Vagina (tissue), 2 donors: ENCODE data around the gene PKIG. TPM values are rescaled to one million over a fixed set of nuclear protein-coding genes. Genes with fewer than 3 reads are reported as not detected.
A peak's percentile ranks its signal among the peaks of the same experiment; 100 is the strongest.

ENCODE experiments used
- DNase-seq, 2 donors: peaks; one replicate each; pipeline ENCODE4 v3.0.0-alpha.2; 2017; ENCODE audit errors: extremely low spot score in 2 of 2
- H3K27ac ChIP-seq: fragments of 200-600 bp; sonication (generic); one replicate; pipeline ENCODE4 v1.5.1; 2019
- H3K27me3 ChIP-seq: fragments of 200-600 bp; sonication (generic); one replicate; pipeline ENCODE4 v1.5.1; 2019
- H3K36me3 ChIP-seq, 2 donors: fragments of 200-600 bp; sonication (generic); one replicate each; pipeline ENCODE4 v1.5.1; 2017 to 2019
- H3K4me1 ChIP-seq: fragments of 200-600 bp; sonication (generic); one replicate; pipeline ENCODE4 v1.5.1; 2019
- H3K4me3 ChIP-seq, 2 donors: fragments of 200-600 bp; sonication (generic); 1 replicate in 1 of 2; 2 replicates in 1 of 2; pipeline ENCODE4 v1.5.1; 2016 to 2019
- H3K9me3 ChIP-seq: fragments of 200-600 bp; sonication (generic); one replicate; pipeline ENCODE4 v1.5.1; 2019
- POLR2A ChIP-seq, 2 donors: fragments of 450-650 bp; IDR thresholded peaks; one replicate each; pipeline ENCODE4 v1.6.1; 2017; ENCODE audit warnings: antibody characterized with exemption in 2 of 2, mild to moderate bottlenecking in 2 of 2, moderate library complexity in 2 of 2
- POLR2AphosphoS5 ChIP-seq, 2 donors: sonication (generic); formaldehyde crosslinking; IDR thresholded peaks; one replicate each; pipeline ENCODE4 v1.9.0; 2017; ENCODE audit warnings: antibody characterized with exemption in 2 of 2, mild to moderate bottlenecking in 2 of 2, low read depth in 1 of 2; ENCODE audit not compliant: insufficient read depth in 1 of 2
- intact Hi-C: fragments of 100-400 bp; cut with DNase I; formaldehyde crosslinking; loops from one replicate; pipeline ENCODE4 v1.15.1; 2023
- total RNA-seq: library from RNA; depleted of rRNA; stranded (reverse); fragments of >200 nt; gene quantifications from one replicate; pipeline ENCODE4 v1.2.3, GENCODE V29; 2016
- TF ChIP-seq, protein P1 (sequence below), 3 experiments: fragments of 450-650 bp in 2 of 3; fragments of 200-600 bp in 1 of 3; sonication (generic) in 1 of 3; IDR thresholded peaks; one replicate each; pipeline ENCODE4 v1.5.1; 2017 to 2019; ENCODE audit warnings: antibody characterized with exemption in 3 of 3, mild to moderate bottlenecking in 2 of 3, moderate library complexity in 2 of 3

Gene PKIG
- total RNA-seq, 1 donor from 2014 or later: 146 TPM

DNA sequence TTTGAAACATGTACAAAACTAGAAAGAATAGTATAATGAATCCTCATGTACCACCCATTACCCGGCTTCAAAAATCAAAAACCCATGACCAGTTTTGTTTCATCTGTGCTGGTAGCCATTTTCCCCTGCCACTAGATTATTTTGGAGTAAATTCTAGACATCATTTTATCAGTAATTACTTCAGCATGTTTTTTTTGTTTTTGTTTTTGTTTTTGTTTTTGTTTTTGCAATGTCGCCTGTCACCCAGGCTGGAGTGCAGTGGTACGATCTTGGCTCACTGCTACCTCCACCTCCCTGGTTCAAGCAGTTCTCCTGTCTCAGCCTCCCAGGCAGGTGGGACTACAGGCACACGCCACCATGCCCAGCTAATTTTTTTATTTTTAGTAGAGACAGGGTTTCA, 8.0 kb upstream of the PKIG start:
- DNase-seq: no peak
- intact Hi-C loops: no loop called here
- no peak overlapping the region for H3K4me3 ChIP-seq
- TF ChIP-seq POLR2A (IDR thresholded peaks at IDR 0.05) (no peak), POLR2AphosphoS5 (IDR thresholded peaks at IDR 0.05; ENCODE audit: insufficient read depth in 1 of 2, low read depth in 1 of 2) (no peak)
- TF ChIP-seq, protein P1, sequence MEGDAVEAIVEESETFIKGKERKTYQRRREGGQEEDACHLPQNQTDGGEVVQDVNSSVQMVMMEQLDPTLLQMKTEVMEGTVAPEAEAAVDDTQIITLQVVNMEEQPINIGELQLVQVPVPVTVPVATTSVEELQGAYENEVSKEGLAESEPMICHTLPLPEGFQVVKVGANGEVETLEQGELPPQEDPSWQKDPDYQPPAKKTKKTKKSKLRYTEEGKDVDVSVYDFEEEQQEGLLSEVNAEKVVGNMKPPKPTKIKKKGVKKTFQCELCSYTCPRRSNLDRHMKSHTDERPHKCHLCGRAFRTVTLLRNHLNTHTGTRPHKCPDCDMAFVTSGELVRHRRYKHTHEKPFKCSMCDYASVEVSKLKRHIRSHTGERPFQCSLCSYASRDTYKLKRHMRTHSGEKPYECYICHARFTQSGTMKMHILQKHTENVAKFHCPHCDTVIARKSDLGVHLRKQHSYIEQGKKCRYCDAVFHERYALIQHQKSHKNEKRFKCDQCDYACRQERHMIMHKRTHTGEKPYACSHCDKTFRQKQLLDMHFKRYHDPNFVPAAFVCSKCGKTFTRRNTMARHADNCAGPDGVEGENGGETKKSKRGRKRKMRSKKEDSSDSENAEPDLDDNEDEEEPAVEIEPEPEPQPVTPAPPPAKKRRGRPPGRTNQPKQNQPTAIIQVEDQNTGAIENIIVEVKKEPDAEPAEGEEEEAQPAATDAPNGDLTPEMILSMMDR (IDR thresholded peaks at IDR 0.05): no peak
- H3K9me3 ChIP-seq: no peaks in the 10 kb centered on the region
- peaks cover 44% of the 10 kb centered on the region for H3K4me1 ChIP-seq
- peak overlapping the region; percentile 90 for H3K27ac ChIP-seq
- H3K36me3 ChIP-seq: no peaks in the 10 kb centered on the region
- H3K27me3 ChIP-seq: no peaks in the 10 kb centered on the region

DNA sequence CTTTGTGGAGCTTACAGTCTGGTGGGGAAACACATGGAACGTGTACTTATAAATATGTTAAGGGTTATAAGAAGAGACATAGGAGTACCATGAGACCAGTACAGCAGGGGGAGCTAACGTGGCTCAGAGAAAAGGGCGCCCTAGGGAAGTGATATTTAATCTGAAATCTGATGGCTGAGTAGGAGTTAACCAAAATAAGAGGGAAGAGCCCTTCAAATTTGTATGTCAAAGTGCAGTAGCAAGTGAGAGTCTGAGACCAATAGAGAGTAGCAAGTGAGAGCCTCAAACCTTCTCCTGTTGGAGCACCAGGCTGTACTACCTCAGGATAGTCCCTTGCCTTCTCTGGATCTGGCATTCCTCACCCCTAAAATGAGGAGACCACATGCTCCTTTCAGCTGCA, 6.1 kb upstream of the PKIG start:
- intact Hi-C loops: no loop called here
- no peak for DNase-seq
- peaks cover 60% of the 10 kb centered on the region for H3K4me1 ChIP-seq
- TF ChIP-seq, protein P1 (IDR thresholded peaks at IDR 0.05): peak in 1 of 3 experiments; percentile 28
- TF ChIP-seq POLR2AphosphoS5 (IDR thresholded peaks at IDR 0.05; ENCODE audit: insufficient read depth in 1 of 2, low read depth in 1 of 2) (no peak), POLR2A (IDR thresholded peaks at IDR 0.05) (no peak)
- H3K9me3 ChIP-seq: no peaks in the 10 kb centered on the region
- H3K27ac ChIP-seq: peak overlapping the region; percentile 90
- no peak overlapping the region for H3K4me3 ChIP-seq
- no peaks in the 10 kb centered on the region for H3K36me3 ChIP-seq
- H3K27me3 ChIP-seq: no peaks in the 10 kb centered on the region

DNA sequence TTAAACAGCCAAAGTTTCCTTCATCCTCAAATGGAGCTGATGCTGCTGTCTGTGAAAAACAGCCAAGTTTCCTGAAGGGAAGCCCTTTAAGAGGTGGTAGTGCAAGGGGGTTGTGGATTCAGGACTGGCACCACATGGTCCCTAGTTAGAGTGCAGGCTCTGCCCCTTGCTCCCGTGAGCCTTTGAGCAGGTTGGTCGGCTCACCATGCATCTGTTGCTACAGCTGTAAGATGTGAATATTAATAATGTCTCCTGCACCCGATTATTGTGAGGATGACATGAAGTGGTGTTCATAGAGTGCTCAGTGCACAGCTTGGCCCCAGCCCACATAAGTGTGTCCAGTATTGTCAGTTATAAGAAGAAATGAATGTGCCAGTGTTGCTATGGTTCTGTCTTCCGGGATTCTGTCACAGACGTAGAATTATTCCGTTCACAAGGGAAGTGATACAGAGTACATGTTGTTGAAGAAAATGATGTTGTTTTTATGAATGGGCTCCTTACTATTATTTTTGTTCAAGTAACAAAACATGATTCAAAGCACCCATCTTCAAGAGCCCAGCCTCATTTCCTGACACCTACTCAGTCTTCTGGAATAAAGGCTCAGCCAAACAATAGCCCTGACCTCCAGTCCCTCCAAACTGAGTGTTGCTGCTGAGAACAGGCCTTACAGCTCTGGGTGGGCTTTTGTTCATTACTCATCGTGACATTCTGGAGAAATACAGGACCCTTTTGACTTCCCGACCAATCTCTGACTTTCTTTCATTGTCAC, 2.9 kb upstream of the PKIG start:
- TF ChIP-seq, protein P1 (IDR thresholded peaks at IDR 0.05): no peak
- TF ChIP-seq POLR2AphosphoS5 (IDR thresholded peaks at IDR 0.05; ENCODE audit: insufficient read depth in 1 of 2, low read depth in 1 of 2): no peak
- no peak for TF ChIP-seq POLR2A (IDR thresholded peaks at IDR 0.05)
- H3K27ac ChIP-seq: peak overlapping the region; percentile 85
- intact Hi-C loops: no loop called here

DNA sequence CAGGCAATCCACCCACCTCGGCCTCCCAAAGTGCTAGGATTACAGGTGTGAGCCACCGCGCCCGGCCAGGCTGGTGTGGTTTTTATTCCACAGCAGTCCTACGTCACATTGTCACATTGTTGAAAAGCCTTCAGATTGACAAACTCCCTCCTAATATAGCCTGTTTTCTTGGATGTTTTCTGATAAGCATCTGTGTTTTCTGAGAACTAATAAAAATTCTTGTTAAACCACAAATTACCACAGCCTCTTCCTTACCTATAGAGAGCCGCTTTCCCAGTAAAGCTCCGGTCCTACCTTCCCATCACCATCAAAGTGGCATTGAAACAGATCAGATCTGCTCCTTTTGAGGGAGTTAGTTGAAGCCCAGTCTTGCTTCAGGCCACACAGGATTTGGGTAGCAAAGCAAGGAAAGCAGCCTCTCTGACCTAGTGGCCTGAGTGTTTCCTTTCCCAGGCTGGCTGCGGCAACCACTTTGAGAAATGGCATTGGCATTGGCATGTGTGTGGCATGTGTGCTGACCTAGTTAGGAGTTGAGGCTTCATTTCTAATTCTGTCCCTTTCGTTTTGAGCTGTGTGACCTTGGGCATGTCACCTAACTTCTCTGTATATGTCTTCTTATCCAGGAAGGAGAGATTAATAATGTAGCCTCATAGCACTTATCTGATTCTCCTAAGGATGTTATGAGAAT, 1.7 kb upstream of the PKIG start:
- H3K4me1 ChIP-seq: peaks cover 62% of the 10 kb centered on the region
- TF ChIP-seq POLR2AphosphoS5 (IDR thresholded peaks at IDR 0.05; ENCODE audit: insufficient read depth in 1 of 2, low read depth in 1 of 2) (no peak), POLR2A (IDR thresholded peaks at IDR 0.05) (no peak)
- DNase-seq: no peak
- intact Hi-C loops: no loop called here
- H3K4me3 ChIP-seq: no peak overlapping the region
- H3K9me3 ChIP-seq: no peaks in the 10 kb centered on the region
- H3K36me3 ChIP-seq: peaks cover 0 to 3% of the 10 kb centered on the region in 2 donors
- peak overlapping the region; percentile 85 for H3K27ac ChIP-seq
- no peaks in the 10 kb centered on the region for H3K27me3 ChIP-seq

More for the DNA sequence above, 2.9 kb upstream of the PKIG start:
- H3K4me1 ChIP-seq: peaks cover 49% of the 10 kb centered on the region
- H3K9me3 ChIP-seq: no peaks in the 10 kb centered on the region
- H3K36me3 ChIP-seq: no peaks in the 10 kb centered on the region
- DNase-seq: no peak
- no peak overlapping the region for H3K4me3 ChIP-seq
- no peaks in the 10 kb centered on the region for H3K27me3 ChIP-seq

DNA sequence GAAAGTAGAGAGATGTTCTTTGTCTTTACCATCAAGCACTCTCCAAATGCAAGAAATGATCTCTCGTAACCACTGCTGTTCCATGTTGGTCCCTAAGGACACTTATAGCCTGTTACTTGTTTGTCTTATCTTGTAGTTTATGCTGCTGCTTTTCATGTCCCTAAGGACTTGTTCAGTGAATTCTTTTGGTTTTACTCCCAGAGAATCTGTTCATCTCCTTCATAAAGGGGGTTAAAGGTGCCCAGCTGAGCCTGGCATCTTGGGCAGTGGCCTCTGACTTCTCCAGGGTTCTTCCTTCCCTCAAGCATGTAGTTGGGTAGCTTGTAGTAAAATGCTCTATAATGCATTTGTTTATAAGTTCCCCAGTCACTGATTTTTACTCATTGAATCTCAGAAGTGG, 864 bp upstream of the PKIG start:
- intact Hi-C loops: no loop called here

More for the DNA sequence above, 864 bp upstream of the PKIG start:
- no peak for DNase-seq
- Histone ChIP-seq H3K27ac (peak overlapping the region; percentile 85), H3K9me3 (no peaks in the 10 kb centered on the region), H3K27me3 (no peaks in the 10 kb centered on the region), H3K4me3 (peak overlapping the region in 1 of 2 donors; percentile 45), H3K4me1 (peaks cover 64% of the 10 kb centered on the region), H3K36me3 (peaks cover 0 to 3% of the 10 kb centered on the region in 2 donors)
- no peak for TF ChIP-seq POLR2A (IDR thresholded peaks at IDR 0.05)
- no peak for TF ChIP-seq POLR2AphosphoS5 (IDR thresholded peaks at IDR 0.05; ENCODE audit: insufficient read depth in 1 of 2, low read depth in 1 of 2)
- TF ChIP-seq, protein P1 (IDR thresholded peaks at IDR 0.05): no peak
